CD1c-positive myeloid dendritic cell (primary cell): ENCODE data around the gene HECTD2.
A peak's percentile ranks its signal among the peaks of the same experiment; 100 is the strongest.
"Not testable (repeated sequence)": the region's sequence is repeated elsewhere in the genome, so short reads cannot be mapped to it uniquely, and the experiment has no call there.

Experiments
- DNase-seq: peaks from one replicate; pipeline ENCODE4 v3.0.0-alpha.2; 2016; ENCODE audit errors: extremely low spot score

The HECTD2 gene

GRCh38 chr10:91412354-91413087 is 2.4 kb downstream of the HECTD2 start:
- no peak for DNase-seq

GRCh38 chr10:91415816-91416215 is 5.7 kb downstream of the HECTD2 start:
- DNase-seq: no peak

GRCh38 chr10:91416339-91416855 is 6.3 kb downstream of the HECTD2 start:
- DNase-seq: no peak

GRCh38 chr10:91418416-91418815 is 8.3 kb downstream of the HECTD2 start:
- peak; percentile 44 for DNase-seq

- no peak for DNase-seq
These were observed 10.7 kb downstream of the HECTD2 start for GRCh38 chr10:91420868-91421267.

GRCh38 chr10:91422915-91423314 is 12.8 kb downstream of the HECTD2 start:
- no peak for DNase-seq

- no peak for DNase-seq
These were observed 13.9 kb downstream of the HECTD2 start for GRCh38 chr10:91424016-91424415.

GRCh38 chr10:91432175-91432574 is 22.0 kb downstream of the HECTD2 start:
- no peak for DNase-seq

GRCh38 chr10:91433620-91434019 is 23.5 kb downstream of the HECTD2 start:
- no peak for DNase-seq

GRCh38 chr10:91434041-91434440 is 23.9 kb downstream of the HECTD2 start:
- no peak for DNase-seq

GRCh38 chr10:91435241-91435640 is 25.1 kb downstream of the HECTD2 start:
- no peak for DNase-seq

- not testable (repeated sequence) for DNase-seq
These were observed 28.1 kb downstream of the HECTD2 start for GRCh38 chr10:91438228-91438627.

- no peak for DNase-seq
These were observed 34.4 kb downstream of the HECTD2 start for GRCh38 chr10:91444211-91445182.

- no peak for DNase-seq
These were observed 41.9 kb downstream of the HECTD2 start for GRCh38 chr10:91452063-91452462.

- DNase-seq: no peak
These were observed 43.4 kb downstream of the HECTD2 start for GRCh38 chr10:91453535-91453934.

- DNase-seq: not testable (repeated sequence)
These were observed 45.0 kb downstream of the HECTD2 start for GRCh38 chr10:91455135-91455534.

GRCh38 chr10:91460681-91461080 is 50.5 kb downstream of the HECTD2 start:
- DNase-seq: no peak

- DNase-seq: no peak
These were observed 52.3 kb downstream of the HECTD2 start for GRCh38 chr10:91462423-91462822.

GRCh38 chr10:91464500-91464899 is 54.4 kb downstream of the HECTD2 start:
- no peak for DNase-seq

GRCh38 chr10:91465261-91465660 is 55.1 kb downstream of the HECTD2 start:
- DNase-seq: no peak

GRCh38 chr10:91467114-91467513 is 57.0 kb downstream of the HECTD2 start:
- no peak for DNase-seq

GRCh38 chr10:91471602-91472001 is 61.5 kb downstream of the HECTD2 start:
- DNase-seq: no peak

- no peak for DNase-seq
These were observed 62.8 kb downstream of the HECTD2 start for GRCh38 chr10:91472911-91473310.
